Right renal pelvis (tissue), 4 donors: ENCODE measurements around the gene NTRK1. TPM values are rescaled to one million over a fixed set of nuclear protein-coding genes. Genes with fewer than 3 reads are reported as not detected.

Experiments
- DNase-seq, 4 donors: peaks; one replicate each; pipeline ENCODE4 v3.0.0-alpha.2; 2013; ENCODE audit warnings: low read depth in 4 of 4, low spot score in 3 of 4, missing footprints in 1 of 4
- polyA plus RNA-seq, 4 donors: library from polyadenylated mRNA; unstranded; fragments of 120-200 nt; gene quantifications; one replicate each; pipeline ENCODE4 v1.2.1, GENCODE V29; 2013; ENCODE audit not compliant: insufficient read length in 4 of 4

Gene NTRK1
- 1 to 10 TPM in 3 of 4 donors, under 1 TPM in 1; 0.98 to 2.1 (median 1.3) TPM for polyA plus RNA-seq

GRCh38 chr1:156860628-156861423 lies at the start of gene NTRK1:
NTRK1 (plus strand) TSS chr1:156860865; CDS start chr1:156860935, 70 bp downstream.
- no peak for DNase-seq

GRCh38 chr1:156811168-156811567 lies 49.5 kb upstream of the NTRK1 start:
- DNase-seq: no peak

GRCh38 chr1:156812293-156812990 lies 48.2 kb upstream of the NTRK1 start:
- DNase-seq: no peak

- no peak for DNase-seq
Measured at GRCh38 chr1:156813298-156813697, 47.4 kb upstream of the NTRK1 start.

- no peak for DNase-seq
Measured at GRCh38 chr1:156813750-156814570, 46.7 kb upstream of the NTRK1 start.

- no peak for DNase-seq
Measured at GRCh38 chr1:156814571-156815260, 45.9 kb upstream of the NTRK1 start.

GRCh38 chr1:156815307-156815826 lies 45.3 kb upstream of the NTRK1 start:
- peak; percentile 51 to 70 (median 68) for DNase-seq

GRCh38 chr1:156815961-156816422 lies 44.7 kb upstream of the NTRK1 start:
- no peak for DNase-seq

- no peak for DNase-seq
Measured at GRCh38 chr1:156816561-156817328, 43.9 kb upstream of the NTRK1 start, which contains the start of gene SH2D2A. SH2D2A (minus strand) TSS chr1:156816848; CDS start chr1:156816708, 140 bp downstream.

- no peak for DNase-seq
Measured at GRCh38 chr1:156821801-156822200, 38.9 kb upstream of the NTRK1 start.

GRCh38 chr1:156822680-156823079 lies 38.0 kb upstream of the NTRK1 start:
- no peak for DNase-seq

GRCh38 chr1:156823210-156823790 lies 37.4 kb upstream of the NTRK1 start:
- no peak for DNase-seq

- no peak for DNase-seq
Measured at GRCh38 chr1:156826630-156827029, 34.0 kb upstream of the NTRK1 start.

GRCh38 chr1:156828400-156829124 lies 32.1 kb upstream of the NTRK1 start:
- no peak for DNase-seq

GRCh38 chr1:156832434-156832833 lies 28.2 kb upstream of the NTRK1 start:
- no peak for DNase-seq

GRCh38 chr1:156833603-156834002 lies 27.1 kb upstream of the NTRK1 start:
- DNase-seq: no peak

GRCh38 chr1:156834322-156834721 lies 26.3 kb upstream of the NTRK1 start:
- no peak for DNase-seq

- no peak for DNase-seq
Measured at GRCh38 chr1:156836041-156836654, 24.5 kb upstream of the NTRK1 start.
